Activated T-cell treated with anti-CD3 and anti-CD28 coated beads for 48 hours (primary cell): ENCODE measurements around the gene F13A1.

Experiments used
- DNase-seq: peaks from one replicate; pipeline ENCODE4 v3.0.0-alpha.2; 2020; ENCODE audit warnings: low read depth

Gene F13A1

DNA sequence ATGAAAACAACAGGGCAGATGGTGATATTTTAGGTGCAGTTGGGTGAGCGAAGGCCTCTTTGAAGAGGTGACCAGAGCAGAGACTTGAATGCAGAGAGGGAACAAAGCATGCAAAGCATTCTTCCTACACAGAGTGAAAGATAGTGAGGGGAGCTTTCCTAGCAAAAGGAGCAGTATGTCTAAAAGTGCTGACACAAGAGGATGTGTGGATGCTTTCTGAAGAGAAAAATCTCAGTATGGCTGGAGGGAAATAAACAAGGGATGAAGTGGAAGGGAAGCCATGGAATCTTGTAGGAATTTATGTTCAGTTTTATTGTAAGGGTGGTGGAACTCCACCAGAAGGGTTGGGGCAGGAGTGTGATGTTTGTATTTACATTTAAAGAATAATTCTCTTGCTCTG, 128.6 kb downstream of the F13A1 start:
- DNase-seq: no peak

- DNase-seq: no peak
Measured at GRCh38 chr6:6191476-6191875, 129.0 kb downstream of the F13A1 start.

DNA sequence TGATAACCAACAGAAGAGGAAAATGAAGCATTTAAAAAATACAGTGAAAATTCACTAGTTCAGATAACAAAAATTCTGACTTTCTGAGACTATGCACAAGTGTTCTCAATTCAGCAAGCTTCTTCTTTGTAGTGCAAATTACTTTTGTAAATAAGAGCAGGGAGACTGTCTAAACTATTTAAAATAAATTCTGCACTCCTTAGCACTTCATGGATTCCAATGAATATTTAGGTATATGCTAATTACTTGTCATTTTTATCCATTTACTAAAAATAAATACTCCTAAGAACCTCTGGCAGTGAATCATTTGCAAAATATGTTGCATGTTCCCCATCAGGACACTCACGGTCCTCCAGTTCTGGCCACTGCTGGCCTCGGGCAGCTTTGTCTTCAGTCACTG, 139.8 kb downstream of the F13A1 start:
- no peak for DNase-seq

DNA sequence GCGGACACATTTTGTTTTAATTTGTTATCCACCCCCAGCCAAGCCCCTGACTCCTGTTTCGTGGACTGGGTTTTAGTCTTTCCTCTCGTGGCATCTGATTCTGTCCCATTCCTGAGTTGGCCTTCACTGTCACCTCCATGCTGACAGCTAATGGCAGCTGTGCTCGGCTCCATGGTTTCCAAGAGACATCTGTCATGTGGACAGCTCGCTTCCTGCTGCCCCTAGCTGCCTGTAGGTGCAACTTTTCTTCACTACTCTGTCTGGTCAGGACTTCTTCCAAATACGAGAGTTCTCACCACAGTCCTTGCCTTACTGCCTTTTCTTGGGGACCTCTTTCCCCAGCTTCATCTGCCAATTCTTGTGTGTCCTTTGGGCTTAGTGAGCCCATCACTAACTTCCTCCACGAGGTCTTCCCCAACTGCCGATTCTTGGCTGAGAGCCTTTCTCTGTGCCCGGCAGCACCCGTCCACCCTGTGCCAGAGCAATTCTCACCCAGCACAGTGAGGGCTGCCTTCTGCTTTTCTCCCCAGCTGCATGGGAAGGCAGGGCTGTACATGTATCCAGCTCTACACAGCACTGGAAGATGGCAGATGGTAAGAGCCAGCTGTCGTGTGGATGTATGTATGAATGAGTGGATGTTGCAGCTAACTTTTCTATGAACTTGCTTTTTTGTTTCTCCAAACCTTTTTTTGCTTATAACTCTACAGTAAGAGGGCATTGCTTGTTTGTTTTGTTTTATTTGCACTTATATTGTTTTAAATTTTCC, 140.4 kb downstream of the F13A1 start:
- DNase-seq: no peak

DNA sequence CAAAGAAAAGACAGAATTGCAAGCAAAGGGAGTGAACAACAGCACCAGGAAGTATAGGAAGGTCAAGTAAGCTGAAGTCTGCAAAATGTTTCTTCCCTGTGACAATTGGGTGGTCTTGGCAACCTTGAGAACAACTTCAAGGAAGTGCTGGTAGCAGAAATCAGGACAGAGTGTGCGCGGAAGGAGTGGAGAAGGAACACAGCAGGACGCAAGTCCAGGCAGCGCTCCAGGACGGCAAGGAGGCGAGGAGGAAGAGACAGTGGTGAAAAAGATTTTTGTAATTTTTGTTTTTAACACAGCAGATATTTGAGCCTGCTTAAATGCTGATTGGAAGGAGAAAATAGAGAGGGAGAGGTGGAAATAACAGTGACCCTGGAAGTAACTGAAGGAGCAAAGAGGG, 141.7 kb downstream of the F13A1 start:
- DNase-seq: no peak

DNA sequence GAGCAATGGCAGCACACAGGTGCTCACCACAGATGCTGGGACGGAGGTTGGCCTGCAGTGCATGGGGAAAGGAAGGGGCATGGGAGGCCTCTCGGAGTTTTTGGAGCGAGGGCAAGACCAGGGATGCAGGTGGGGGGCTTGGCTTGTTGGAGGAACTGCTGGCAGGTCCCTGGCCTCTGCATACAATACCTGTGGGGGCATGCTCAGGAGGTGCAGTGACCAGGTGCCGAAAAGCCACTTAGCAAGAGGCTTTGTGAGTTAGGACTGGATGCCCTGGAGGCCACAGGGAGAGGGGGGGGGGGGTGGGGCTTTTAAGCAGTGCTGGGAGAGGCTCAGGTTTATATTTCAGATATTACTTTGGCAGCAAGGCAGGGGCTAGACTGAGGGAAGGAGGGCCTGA, 142.7 kb downstream of the F13A1 start:
- no peak for DNase-seq

GRCh38 chr6:6176586-6177228, 143.8 kb downstream of the F13A1 start:
- no peak for DNase-seq

DNA sequence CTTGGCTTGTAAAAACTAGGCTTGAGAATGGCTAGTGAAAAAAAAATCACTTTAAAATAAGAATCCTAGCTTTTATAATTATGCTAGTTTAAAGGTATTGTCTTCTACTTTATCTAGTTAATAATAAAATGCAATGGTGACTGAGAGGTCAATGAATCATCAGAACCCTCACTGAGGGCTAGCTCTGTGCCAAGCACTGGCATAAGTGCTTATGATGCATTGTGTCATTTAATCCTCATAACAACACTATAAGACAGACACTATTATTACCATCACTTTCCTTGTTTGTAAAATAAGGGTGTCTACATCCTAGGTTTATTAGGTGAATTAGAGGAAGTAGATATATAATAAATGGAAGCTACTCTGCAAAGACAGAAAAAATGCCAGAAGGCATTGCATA, 144.3 kb downstream of the F13A1 start:
- DNase-seq: no peak

- DNase-seq: no peak
Measured at GRCh38 chr6:6169141-6169540, 151.3 kb downstream of the F13A1 start.

GRCh38 chr6:6166064-6166463, 154.4 kb downstream of the F13A1 start:
- no peak for DNase-seq

DNA sequence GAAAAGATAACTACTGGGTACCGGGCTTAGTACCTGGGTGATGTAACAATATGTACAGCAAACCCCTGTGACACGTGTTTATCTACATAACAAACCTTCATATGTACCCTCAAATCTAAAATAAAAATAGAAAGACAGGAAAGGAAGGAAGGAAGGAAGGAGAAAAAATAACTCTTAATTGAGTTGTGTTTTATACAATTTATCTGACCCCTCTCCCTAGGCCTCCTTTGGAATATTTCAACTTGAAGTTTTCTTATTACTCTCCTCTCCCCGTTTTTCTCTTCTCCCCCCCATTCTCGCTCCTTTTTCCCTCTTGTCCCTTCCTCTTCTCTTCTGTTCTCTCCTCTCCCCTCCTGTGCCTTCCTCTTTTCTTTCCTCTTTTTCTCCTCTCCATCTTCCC, 156.1 kb downstream of the F13A1 start:
- DNase-seq: no peak

GRCh38 chr6:6154335-6154734, 166.1 kb downstream of the F13A1 start:
- no peak for DNase-seq

DNA sequence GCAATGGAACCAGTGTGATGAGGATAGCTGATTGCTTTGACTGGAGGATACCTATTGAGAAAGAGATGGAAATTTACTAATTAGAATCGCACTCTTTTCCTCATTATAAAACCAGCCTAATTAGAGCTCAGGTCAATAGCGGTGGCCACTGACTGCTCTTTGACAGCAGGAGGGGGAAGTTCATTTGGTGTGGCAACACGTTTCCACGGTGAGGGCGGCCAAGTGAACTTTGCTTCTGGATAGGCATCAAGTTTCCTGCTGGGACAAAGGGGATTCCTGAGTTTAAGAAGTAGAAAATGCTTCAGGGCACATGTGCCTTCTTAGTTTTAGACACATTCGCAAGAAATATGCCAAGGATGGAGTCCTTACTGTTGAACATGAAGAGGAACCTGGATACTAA, 168.4 kb downstream of the F13A1 start:
- DNase-seq: no peak

- no peak for DNase-seq
Measured at GRCh38 chr6:6148192-6148815, 172.2 kb downstream of the F13A1 start.

DNA sequence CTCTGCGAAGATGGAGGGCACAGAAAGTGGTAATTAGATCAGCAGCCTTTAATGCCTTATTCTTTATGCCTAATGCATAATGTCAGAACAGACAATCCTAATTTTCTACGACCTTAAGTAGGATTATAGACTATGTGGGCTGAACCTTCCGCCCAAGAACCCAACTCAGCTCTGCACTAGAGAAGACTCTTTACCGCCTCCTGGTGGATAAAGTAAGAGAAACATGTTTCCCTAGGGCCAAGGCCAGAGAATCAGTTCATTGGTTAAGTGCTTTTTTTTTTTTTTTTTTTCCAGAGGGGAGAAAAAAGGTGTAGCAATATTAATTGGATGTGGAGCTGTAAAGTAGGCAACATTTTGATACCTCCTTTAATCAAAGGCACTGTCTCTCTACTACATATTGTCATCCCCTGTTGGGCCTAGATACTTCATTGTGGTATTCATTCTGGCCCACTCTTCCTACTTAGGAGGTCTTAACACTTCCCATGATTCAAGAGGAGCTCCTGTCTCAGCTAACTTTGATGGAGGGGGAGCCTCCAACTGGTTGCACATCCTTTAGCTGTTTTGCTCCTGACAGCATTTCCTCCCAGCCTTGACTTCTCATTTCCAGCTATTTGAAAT, 188.9 kb downstream of the F13A1 start:
- no peak for DNase-seq

DNA sequence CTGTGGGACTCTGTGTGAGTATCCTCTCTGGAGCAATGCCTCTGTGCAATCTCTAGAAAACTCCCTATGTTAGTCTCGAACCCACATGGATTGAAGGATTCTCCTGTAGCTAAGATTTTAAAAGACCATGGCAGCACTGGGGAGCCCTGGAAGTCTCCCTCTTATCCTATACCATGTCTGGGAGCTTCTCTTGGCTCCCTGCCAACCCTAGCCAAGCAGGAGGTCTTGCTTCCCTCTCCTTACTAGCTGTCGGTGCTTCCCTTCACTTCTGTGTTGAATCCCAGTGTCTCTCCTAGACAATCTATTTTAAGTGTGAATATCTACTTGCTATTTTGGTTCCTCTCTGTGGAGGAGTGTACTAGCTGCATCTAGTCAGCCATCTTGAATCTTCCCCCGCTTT, 195.0 kb downstream of the F13A1 start:
- DNase-seq: no peak

GRCh38 chr6:6123803-6124202, 196.7 kb downstream of the F13A1 start:
- no peak for DNase-seq

- no peak for DNase-seq
Measured at GRCh38 chr6:6121943-6122342, 198.5 kb downstream of the F13A1 start.

GRCh38 chr6:6105472-6106036, 214.9 kb downstream of the F13A1 start:
- DNase-seq: no peak
